Measurements from ENCODE around the gene MYH15. TPM values are rescaled to one million over a fixed set of nuclear protein-coding genes. Genes with fewer than 3 reads are reported as not detected.

MYH15 gene
- total RNA-seq, 2 experiments from 2014 or later = 0.35 to 0.37 TPM

DNA sequence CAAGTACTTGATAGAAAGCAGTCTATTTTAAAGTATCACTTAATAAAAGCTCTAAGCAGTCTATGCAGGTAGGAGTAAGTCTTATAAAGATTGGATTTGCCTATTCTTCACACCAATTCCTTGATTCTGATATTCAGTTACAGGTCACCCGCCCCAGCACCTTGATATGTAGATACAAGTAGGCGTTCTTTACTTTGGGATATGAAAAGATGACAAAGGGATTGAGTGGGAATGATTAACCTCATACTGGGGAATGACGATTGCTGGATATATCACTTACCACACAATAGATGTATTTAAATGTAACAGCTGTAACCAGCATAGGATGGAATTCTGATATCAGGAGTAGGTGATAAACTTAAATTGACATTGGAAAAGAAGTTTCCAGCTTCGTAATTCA is 166.9 kb downstream of the MYH15 start:
- H3K4me1 Mint-ChIP-seq = peaks cover 41% of the 10 kb centered on the region
- no peak overlapping the region for H3K27ac Mint-ChIP-seq
- H3K36me3 Mint-ChIP-seq = peaks cover 30% of the 10 kb centered on the region

DNA sequence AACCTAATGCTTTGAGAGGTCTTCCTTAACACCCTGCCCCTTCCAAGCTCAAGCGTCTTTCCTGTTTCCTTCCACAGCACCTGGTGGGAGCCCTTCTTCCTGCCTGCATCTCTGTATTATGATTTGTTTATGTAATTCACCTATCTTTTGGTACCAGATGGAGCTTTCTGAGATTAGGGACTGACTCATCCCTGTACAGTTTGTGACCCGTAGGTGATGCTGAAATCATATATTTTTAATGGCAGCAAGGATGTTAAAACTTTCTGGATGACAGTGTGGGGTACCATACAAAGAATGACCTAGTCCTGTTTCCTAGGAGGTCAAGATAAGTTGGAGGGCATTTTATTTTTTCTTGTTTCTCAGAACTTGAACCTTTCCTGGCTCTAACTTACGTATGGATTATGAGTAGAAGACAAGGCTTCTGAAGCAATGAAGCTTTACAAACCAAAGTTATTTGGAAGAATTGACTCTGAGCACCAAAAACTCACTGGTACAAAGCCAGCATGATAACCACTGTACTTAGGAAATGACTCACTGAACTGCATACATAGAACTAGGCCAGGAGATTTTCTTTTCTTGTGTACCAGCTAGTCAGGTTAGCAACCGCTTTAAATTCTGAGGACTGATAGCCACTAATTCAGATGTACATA is 167.4 kb downstream of the MYH15 start:
- H3K27ac Mint-ChIP-seq = peak overlapping the region; percentile 77
- ATAC-seq = peak; percentile 91
- CTCF ChIA-PET = interaction anchor here (0.8 to 1.6 kb wide), 5 partner anchors 22 to 135 kb away, joined by 3 to 6 read pairs (median 3); partner anchors contain the start of genes HHLA2 and IFT57
- peaks cover 41% of the 10 kb centered on the region for H3K4me1 Mint-ChIP-seq
- DNase-seq = peak; percentile 43
- H3K9me3 Mint-ChIP-seq (ENCODE audit: low read depth) = no peaks in the 10 kb centered on the region
- peaks cover 5% of the 10 kb centered on the region for H3K27me3 Mint-ChIP-seq
- peaks cover 27% of the 10 kb centered on the region for H3K36me3 Mint-ChIP-seq
- peak overlapping the region; percentile 8 for H3K4me3 Mint-ChIP-seq

More for the DNA sequence above, 166.9 kb downstream of the MYH15 start:
- DNase-seq = no peak
- Mint-ChIP-seq H3K27me3 (peaks cover 5% of the 10 kb centered on the region), H3K4me3 (no peak overlapping the region), H3K9me3 (ENCODE audit: low read depth) (no peaks in the 10 kb centered on the region)
- ATAC-seq = no peak
- CTCF ChIA-PET = interaction anchor here (0.8 to 1.4 kb wide), 4 partner anchors 23 to 134 kb away, joined by 3 to 6 read pairs (median 3); partner anchors contain the start of gene IFT57

DNA sequence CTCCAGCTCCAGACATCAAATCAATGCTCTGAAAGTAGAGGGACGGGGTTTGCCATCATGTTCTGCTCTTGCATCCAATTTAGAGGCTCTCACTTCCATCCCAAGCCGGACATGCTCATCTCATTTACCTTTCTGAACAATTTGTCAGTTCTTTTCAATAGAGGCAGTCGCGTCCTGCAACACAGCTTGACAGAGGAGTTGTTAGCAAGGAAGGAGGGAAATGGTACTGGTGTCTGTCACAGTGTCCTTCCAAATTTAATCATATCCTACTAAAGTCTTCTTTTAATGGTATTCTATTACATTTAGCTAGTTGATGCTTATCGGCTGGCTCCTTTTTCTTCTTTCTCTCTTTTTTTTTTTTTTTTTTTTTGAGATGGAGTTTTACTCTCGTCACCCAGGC is 168.5 kb downstream of the MYH15 start:
- H3K9me3 Mint-ChIP-seq (ENCODE audit: low read depth) = no peaks in the 10 kb centered on the region
- peaks cover 5% of the 10 kb centered on the region for H3K27me3 Mint-ChIP-seq
- peaks cover 21% of the 10 kb centered on the region for H3K36me3 Mint-ChIP-seq
- ATAC-seq (no peak), DNase-seq (no peak)
- no peak overlapping the region for H3K4me3 Mint-ChIP-seq
- peaks cover 41% of the 10 kb centered on the region for H3K4me1 Mint-ChIP-seq
- CTCF ChIA-PET = interaction anchor here (1.6 kb wide), 1 partner anchor 46 kb away, joined by 4 read pairs; the partner anchor contains the start of gene HHLA2
- no peak overlapping the region for H3K27ac Mint-ChIP-seq

DNA sequence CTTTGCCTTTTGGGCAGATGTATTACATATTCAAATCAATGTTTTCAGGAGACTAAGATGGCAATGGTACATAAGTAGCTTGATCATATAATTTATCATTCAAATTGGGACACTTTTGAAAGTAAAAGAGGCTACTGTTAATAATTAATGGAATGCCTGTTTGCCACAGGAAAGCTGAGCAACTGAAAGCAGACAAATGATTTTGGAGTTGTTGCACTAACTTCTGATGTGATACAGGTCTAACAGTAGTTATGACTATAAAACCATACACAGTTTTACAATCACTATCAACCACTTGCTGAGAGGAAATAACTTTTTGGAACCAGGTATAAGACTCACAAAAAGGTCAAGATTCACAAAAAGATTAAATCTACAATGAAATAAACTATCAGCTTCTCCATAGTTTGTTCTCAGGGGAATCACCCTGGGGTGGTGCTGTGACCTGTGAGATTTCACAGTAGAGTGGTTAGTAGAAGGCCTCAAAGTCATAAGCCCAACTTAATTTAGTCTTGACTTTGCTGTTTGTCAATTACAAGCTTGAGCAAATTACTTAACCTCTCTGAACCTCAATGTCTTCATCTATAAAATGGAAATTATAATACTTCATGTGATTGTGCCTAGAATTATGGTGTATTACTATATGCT is 171.4 kb downstream of the MYH15 start:
- no peak for ATAC-seq
- no peaks in the 10 kb centered on the region for H3K9me3 Mint-ChIP-seq (ENCODE audit: low read depth)
- H3K4me1 Mint-ChIP-seq = peaks cover 25% of the 10 kb centered on the region
- H3K36me3 Mint-ChIP-seq = peaks cover 12% of the 10 kb centered on the region
- H3K27me3 Mint-ChIP-seq = peaks cover 2% of the 10 kb centered on the region
- H3K27ac Mint-ChIP-seq = no peak overlapping the region
- H3K4me3 Mint-ChIP-seq = no peak overlapping the region
- CTCF ChIA-PET = no interaction called here
- DNase-seq = no peak

DNA sequence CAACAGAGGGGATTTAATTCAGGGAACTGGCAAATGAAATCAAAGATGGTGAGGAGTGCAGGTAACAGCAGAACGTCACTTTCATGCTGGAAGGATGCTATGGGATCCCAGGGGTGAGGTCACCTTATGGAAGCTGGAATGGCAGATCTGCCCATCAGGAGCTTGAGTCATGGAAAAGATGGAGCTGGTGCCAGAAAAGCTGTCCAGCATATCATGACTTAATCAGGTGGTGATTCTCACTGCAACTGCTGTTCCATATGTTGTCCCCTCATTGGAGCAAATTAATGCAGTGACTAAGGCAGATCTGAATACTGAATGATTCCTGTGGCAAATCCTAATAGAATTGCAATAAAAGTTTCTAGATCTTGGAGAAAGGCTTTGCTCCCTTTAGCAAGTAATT is 175.7 kb downstream of the MYH15 start:
- CTCF ChIA-PET = interaction anchor here (1.0 kb wide), 1 partner anchor 41 kb away, joined by 3 read pairs; no protein-coding TSS in a partner anchor
- Mint-ChIP-seq H3K4me3 (no peak overlapping the region), H3K9me3 (ENCODE audit: low read depth) (no peaks in the 10 kb centered on the region), H3K27me3 (no peaks in the 10 kb centered on the region), H3K27ac (no peak overlapping the region), H3K4me1 (peaks cover 26% of the 10 kb centered on the region), H3K36me3 (peaks cover 21% of the 10 kb centered on the region)
- ATAC-seq = no peak
- no peak for DNase-seq

DNA sequence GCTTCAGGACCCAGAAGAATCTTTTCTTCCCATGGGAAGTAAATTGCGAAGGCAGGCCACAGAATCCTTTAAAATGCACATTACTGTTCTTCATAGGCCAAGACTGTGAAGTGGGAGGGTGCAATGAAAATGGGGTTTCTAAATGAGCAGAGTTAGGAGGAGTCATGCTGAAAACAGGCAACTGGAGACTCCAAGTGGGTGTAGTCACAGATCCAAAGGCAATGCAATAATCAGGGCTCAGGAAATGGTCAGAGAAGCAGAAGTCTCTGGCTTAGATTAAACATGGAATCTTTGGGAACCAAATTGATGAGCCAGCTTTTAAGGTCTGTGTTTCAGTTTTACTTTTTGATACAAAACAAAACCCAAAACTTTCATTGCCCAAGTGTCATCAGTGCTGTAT is 176.4 kb downstream of the MYH15 start:
- CTCF ChIA-PET = interaction anchor here (1.0 kb wide), 1 partner anchor 40 kb away, joined by 3 read pairs; no protein-coding TSS in a partner anchor
- Mint-ChIP-seq H3K4me1 (peaks cover 32% of the 10 kb centered on the region), H3K9me3 (ENCODE audit: low read depth) (no peaks in the 10 kb centered on the region), H3K27ac (no peak overlapping the region), H3K27me3 (no peaks in the 10 kb centered on the region), H3K36me3 (peaks cover 26% of the 10 kb centered on the region), H3K4me3 (no peak overlapping the region)
- ATAC-seq = no peak
- no peak for DNase-seq

DNA sequence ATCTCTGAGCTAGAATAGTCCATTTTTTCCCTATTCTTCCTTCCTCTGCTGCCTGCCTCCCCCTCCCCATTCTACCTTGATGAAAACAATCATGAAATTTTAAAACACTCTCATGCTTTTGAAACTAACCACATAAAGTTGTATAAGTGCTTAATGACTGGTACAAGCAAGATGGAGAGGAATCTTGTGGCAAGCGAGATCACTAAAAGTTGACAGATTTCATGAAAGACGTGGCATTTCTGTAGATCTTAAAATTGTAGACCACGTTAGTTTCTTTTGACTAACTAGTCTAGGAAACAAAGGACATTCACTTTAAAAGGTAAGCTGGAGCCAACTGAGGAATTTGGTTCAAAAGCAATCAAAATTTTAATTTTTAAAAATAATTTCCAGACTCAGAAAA is 178.6 kb downstream of the MYH15 start:
- Mint-ChIP-seq H3K27ac (peak overlapping the region; percentile 12), H3K36me3 (peaks cover 36% of the 10 kb centered on the region), H3K27me3 (no peaks in the 10 kb centered on the region), H3K9me3 (ENCODE audit: low read depth) (no peaks in the 10 kb centered on the region), H3K4me3 (no peak overlapping the region), H3K4me1 (peaks cover 51% of the 10 kb centered on the region)
- no peak for ATAC-seq
- CTCF ChIA-PET = interaction anchor here (0.7 kb wide), 1 partner anchor 649 kb away, joined by 3 read pairs; no protein-coding TSS in a partner anchor
- no peak for DNase-seq

Other genes starting within 250 kb of the MYH15 start
- gene HHLA2, start 214.0 kb downstream of the MYH15 start, total RNA-seq = 1 to 10 TPM; 5.2 to 9.4 TPM
- gene CIP2A, start 78.8 kb upstream of the MYH15 start, total RNA-seq = 10 to 100 TPM; 66.6 to 71.3 TPM
- gene DZIP3, start 79.1 kb upstream of the MYH15 start, total RNA-seq = 10 to 100 TPM; 25.0 to 26.3 TPM
- not detected for gene RETNLB, start 246.8 kb upstream of the MYH15 start, total RNA-seq